ENCODE measurements around the gene TMEM87B.

DNA sequence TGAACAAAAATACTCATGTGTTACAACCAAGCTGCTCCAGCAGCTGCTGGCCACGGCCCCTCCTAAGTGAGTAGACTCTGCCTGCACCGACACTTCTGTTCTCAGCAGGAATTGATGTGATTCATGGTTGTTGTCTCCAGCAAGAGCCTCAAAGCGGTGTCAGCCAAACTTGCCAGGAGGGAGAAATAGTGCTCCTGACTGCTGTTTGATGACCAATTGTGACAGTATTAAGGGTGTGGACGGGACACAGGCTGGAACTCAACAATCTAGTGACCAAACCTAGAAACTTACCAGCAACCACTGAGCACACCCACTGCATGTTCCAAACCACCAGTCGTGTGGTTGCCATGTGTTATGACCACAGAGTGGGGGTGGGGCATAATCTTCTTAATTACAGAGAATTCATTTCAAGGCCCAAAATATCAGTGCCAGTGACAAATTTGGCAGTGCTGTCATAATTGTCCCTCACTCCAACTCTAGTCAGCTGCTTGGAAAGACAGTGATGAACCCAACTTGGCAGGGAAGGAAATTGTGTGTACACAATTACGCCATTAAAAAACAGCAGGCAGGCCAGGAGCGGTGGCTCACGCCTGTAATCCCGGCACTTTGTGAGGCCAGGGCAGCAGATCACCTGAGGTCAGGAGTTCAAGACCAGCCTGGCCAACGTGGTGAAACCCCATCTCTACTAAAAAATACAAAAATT is 113.5 kb downstream of the TMEM87B start:
- TF ChIP-seq CTCF (conservative IDR thresholded peaks at IDR 0.05; ENCODE audit: low read depth, low read length) (no peak), EZH2 (IDR thresholded peaks at IDR 0.05; ENCODE audit: borderline replicate concordance, low read depth, low read length, poor library complexity, severe bottlenecking) (no peak)

Data from A673 (cell line).